Smooth muscle cell (in vitro differentiated cells): ENCODE results near the gene STX12. TPM values are rescaled to one million over a fixed set of nuclear protein-coding genes. Genes with fewer than 3 reads are reported as not detected.

Experiments
- DNase-seq: peaks from one replicate; lab custom pipeline; 2025; ENCODE audit not compliant: unreplicated experiment; lab: John Stamatoyannopoulos, UW
- H2AFZ ChIP-seq: fragments of 200-600 bp; sonication (generic); 2 replicates; pipeline ENCODE4 v1.6.0; 2016; ENCODE audit warnings: antibody characterized with exemption, low read depth, mild to moderate bottlenecking
- H3F3A ChIP-seq: fragments of 200-600 bp; sonication (generic); 2 replicates; pipeline ENCODE4 v1.6.0; 2017; ENCODE audit warnings: antibody characterized with exemption, low read depth
- H3K27ac ChIP-seq: fragments of 200-600 bp; sonication (generic); 2 replicates; pipeline ENCODE4 v1.5.1; 2016; ENCODE audit warnings: low read depth, mild to moderate bottlenecking
- H3K27me3 ChIP-seq: fragments of 200-600 bp; sonication (generic); 2 replicates; pipeline ENCODE4 v1.6.1; 2016; ENCODE audit warnings: low read depth, mild to moderate bottlenecking
- H3K36me3 ChIP-seq: fragments of 200-600 bp; sonication (generic); 2 replicates; pipeline ENCODE4 v1.5.1; 2016; ENCODE audit warnings: low read depth
- H3K4me1 ChIP-seq: fragments of 200-600 bp; sonication (generic); 2 replicates; pipeline ENCODE4 v1.5.1; 2016; ENCODE audit warnings: low read depth
- H3K4me2 ChIP-seq: fragments of 200-600 bp; sonication (generic); 2 replicates; pipeline ENCODE4 v1.6.0; 2016; ENCODE audit warnings: mild to moderate bottlenecking
- H3K4me3 ChIP-seq: fragments of 200-600 bp; sonication (generic); 2 replicates; pipeline ENCODE4 v1.5.1; 2016; ENCODE audit warnings: mild to moderate bottlenecking
- H3K79me2 ChIP-seq: fragments of 200-600 bp; sonication (generic); 2 replicates; pipeline ENCODE4 v1.6.0; 2016; ENCODE audit warnings: low read depth, mild to moderate bottlenecking
- H3K9ac ChIP-seq: fragments of 200-600 bp; sonication (generic); 2 replicates; pipeline ENCODE4 v1.6.0; 2016; ENCODE audit warnings: low read depth
- H3K9me3 ChIP-seq: fragments of 200-600 bp; sonication (generic); replicated peaks from 2 replicates; pipeline ENCODE4 v1.5.1; 2016; ENCODE audit warnings: low read depth
- H4K20me1 ChIP-seq: fragments of 200-600 bp; sonication (generic); 2 replicates; pipeline ENCODE4 v1.6.0; 2016; ENCODE audit warnings: low read depth
- CTCF ChIP-seq: fragments of 200-600 bp; sonication (generic); IDR thresholded peaks from 2 replicates; pipeline ENCODE4 v1.5.1; 2017; ENCODE audit warnings: borderline replicate concordance, mild to moderate bottlenecking, antibody characterized with exemption; ENCODE audit not compliant: insufficient read depth, poor library complexity, severe bottlenecking
- WGBS: methylation state at CpG from one replicate; pipeline ENCODE4 v1.1.7; 2016; ENCODE audit warnings: low lambda C conversion rate; 5-methylcytosine and 5-hydroxymethylcytosine counted together
- polyA plus RNA-seq: library from polyadenylated mRNA; unstranded; fragments of >200 nt; fragmentation: Nextera tagmentation; extraction: Ambion mirVana; gene quantifications from 2 replicates; pipeline ENCODE4 v1.2.1, GENCODE V29; 2016
- small RNA-seq: library from RNA; depleted of rRNA; stranded (forward); fragments of <200 nt; gene quantifications from one replicate; pipeline ENCODE3, GENCODE V24; 2014
- total RNA-seq: library from RNA; depleted of rRNA; stranded (reverse); fragments of >200 nt; gene quantifications from 2 replicates; pipeline ENCODE4 v1.2.3, GENCODE V29; 2014

The STX12 gene
- total and polyA plus RNA-seq, 2 experiments from 2014 or later: 20.6 to 50.7 TPM

- Histone ChIP-seq H3K4me2 (peak within 1 kb of the TSS; percentile 90), H3K79me2 (no peaks in the 10 kb centered on the region), H3K4me1 (no peaks in the 10 kb centered on the region), H3K36me3 (no peaks in the 10 kb centered on the region), H3K27me3 (no peaks in the 10 kb centered on the region), H3F3A (no peaks in the 10 kb centered on the region), H3K4me3 (peak within 1 kb of the TSS; percentile 76), H2AFZ (peak within 1 kb of the TSS; percentile 99), H4K20me1 (no peaks in the 10 kb centered on the region), H3K9me3 (no peaks in the 10 kb centered on the region), H3K9ac (no peak within 1 kb of the TSS), H3K27ac (no peak within 1 kb of the TSS)
- no peak for TF ChIP-seq CTCF
- 20% methylated on average over 28 of the region's 53 CpGs for WGBS
- DNase-seq: peak; percentile 29
These were observed 99.2 kb downstream of the STX12 start, which contains the start of gene THEMIS2 for GRCh38 chr1:27872059-27872801. THEMIS2 (plus strand) TSS chr1:27872544; CDS start chr1:27872572, 28 bp downstream.

DNA sequence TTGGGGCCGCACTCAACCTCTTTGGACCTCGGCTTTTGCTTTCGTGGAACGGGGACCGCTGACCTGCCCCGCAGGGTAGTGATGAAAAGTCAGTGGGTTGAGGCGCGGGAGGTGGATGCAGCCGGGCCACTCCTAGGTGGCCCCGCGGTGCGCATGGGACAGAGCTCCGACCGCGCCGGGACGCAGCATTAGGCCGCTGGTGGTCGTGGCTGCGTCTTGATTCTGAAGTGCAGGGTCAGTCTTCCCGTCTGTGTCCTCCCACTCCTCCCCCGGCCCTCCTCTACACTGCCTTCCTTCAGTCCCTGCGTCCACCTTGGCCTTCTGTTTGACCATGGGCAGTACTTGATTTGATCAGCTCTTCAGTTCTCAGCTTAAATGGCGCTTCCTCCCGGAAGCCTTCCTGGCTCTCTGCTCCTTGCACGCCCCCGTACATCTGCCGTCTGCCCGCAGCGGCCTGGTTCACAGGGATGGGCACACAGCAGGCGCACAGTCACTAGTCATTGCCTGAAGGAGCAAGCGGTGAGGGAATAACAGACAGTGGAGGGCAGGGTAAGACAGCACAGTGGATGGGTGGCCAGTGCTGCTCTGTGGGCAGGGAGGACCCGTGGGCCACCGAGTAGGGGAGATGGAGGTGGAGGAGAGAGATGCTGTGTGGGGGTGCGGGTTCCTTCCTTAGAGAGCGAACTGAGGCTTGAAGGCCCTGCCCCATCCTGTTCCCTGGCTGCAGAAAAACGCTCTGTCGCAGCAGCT, 100.0 kb downstream of the STX12 start:
- Histone ChIP-seq H3K9me3 (no peaks in the 10 kb centered on the region), H3K4me2 (peak overlapping the region; percentile 90), H3K4me1 (no peaks in the 10 kb centered on the region), H3K9ac (no peak overlapping the region), H3K27ac (no peak overlapping the region), H4K20me1 (no peaks in the 10 kb centered on the region), H3K79me2 (no peaks in the 10 kb centered on the region), H3K27me3 (no peaks in the 10 kb centered on the region), H3K4me3 (peak overlapping the region; percentile 76), H3F3A (no peaks in the 10 kb centered on the region), H2AFZ (peak overlapping the region; percentile 99), H3K36me3 (no peaks in the 10 kb centered on the region)
- WGBS: 18% methylated on average over 38 of the region's 38 CpGs
- no peak for DNase-seq
- no peak for TF ChIP-seq CTCF

DNA sequence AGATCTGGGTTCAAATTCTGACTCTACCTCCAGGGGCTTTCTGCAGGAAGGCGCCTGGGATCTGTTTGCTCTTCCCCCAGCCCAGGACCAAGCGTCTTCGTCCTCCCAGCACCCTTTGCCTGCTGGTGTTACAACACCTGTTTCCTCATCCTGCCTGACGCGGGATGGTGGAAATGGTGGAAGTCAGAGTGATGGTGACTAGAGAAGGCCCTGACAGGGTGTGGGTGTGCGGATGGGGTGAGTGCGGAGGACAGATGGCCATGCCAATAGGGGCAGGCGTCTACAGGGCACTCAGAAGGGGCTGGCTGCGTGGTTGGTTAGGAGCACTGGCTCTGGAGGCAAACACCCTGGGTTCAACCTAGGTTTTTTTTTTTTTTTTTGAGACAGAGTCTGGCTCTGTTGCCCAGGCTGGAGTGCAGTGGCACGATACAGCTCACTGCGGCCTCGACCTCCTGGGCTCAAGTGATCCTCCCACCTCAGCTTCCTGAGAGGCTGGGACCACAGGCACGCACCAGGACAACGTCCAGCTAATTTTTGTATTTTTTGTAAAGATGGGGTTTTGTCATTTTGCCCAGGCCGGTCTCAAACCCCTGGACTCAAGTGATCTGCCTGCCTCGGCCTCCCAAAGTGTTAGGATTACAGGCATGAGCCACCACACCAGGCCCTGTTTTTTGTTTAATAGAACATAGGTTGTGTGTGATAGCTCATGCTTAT, 100.8 kb downstream of the STX12 start:
- no peaks in the 10 kb centered on the region for H3K36me3 ChIP-seq
- H3K4me2 ChIP-seq: no peak overlapping the region
- no peak for TF ChIP-seq CTCF
- no peaks in the 10 kb centered on the region for H4K20me1 ChIP-seq
- H2AFZ ChIP-seq: no peak overlapping the region
- H3K27me3 ChIP-seq: no peaks in the 10 kb centered on the region
- H3K4me3 ChIP-seq: no peak overlapping the region
- H3K27ac ChIP-seq: no peak overlapping the region
- H3F3A ChIP-seq: no peaks in the 10 kb centered on the region
- H3K9me3 ChIP-seq: no peaks in the 10 kb centered on the region
- H3K79me2 ChIP-seq: no peaks in the 10 kb centered on the region
- no peak for DNase-seq
- H3K9ac ChIP-seq: no peak overlapping the region
- WGBS: 98% methylated on average over 16 of the region's 16 CpGs
- no peaks in the 10 kb centered on the region for H3K4me1 ChIP-seq

Small RNA genes lying within 50 kb of the gene (small RNA-seq; reads per million reads assigned to genes)
- gene AL020997.2: not detected
- not detected for gene RNU6-1245P
- gene SCARNA1: 201 reads per million, percentile 99 among the genes with 10 or more reads in this experiment

Other genes starting within 250 kb of the STX12 start
- 8.4 and 12.2 TPM in 2 replicates for gene AHDC1, start 169.1 kb upstream of the STX12 start, total RNA-seq
- gene AHDC1, start 169.1 kb upstream of the STX12 start, polyA plus RNA-seq: 12.2 and 15.6 TPM in 2 replicates
- gene FGR, start 138.0 kb upstream of the STX12 start, total RNA-seq: 1.3 TPM in 1 of 2 replicates, not detected in the other
- gene FGR, start 138.0 kb upstream of the STX12 start, polyA plus RNA-seq: 0.10 and 0.65 TPM in 2 replicates
- 16.3 and 26.7 TPM in 2 replicates for gene IFI6, start 101.0 kb upstream of the STX12 start, total RNA-seq
- gene IFI6, start 101.0 kb upstream of the STX12 start, polyA plus RNA-seq: 43.7 and 51.5 TPM in 2 replicates
- gene FAM76A, start 47.3 kb upstream of the STX12 start, total RNA-seq: 9.0 and 16.0 TPM in 2 replicates
- 2.3 and 3.1 TPM in 2 replicates for gene FAM76A, start 47.3 kb upstream of the STX12 start, polyA plus RNA-seq
- gene PPP1R8, start 57.6 kb downstream of the STX12 start, total RNA-seq: 35.4 and 36.4 TPM in 2 replicates
- gene PPP1R8, start 57.6 kb downstream of the STX12 start, polyA plus RNA-seq: 10.6 and 14.4 TPM in 2 replicates
- gene THEMIS2, start 99.3 kb downstream of the STX12 start, total RNA-seq: 1.6 and 3.2 TPM in 2 replicates
- 4.2 and 4.6 TPM in 2 replicates for gene THEMIS2, start 99.3 kb downstream of the STX12 start, polyA plus RNA-seq
- gene RPA2, start 141.4 kb downstream of the STX12 start, total RNA-seq: 28.1 and 39.5 TPM in 2 replicates
- gene RPA2, start 141.4 kb downstream of the STX12 start, polyA plus RNA-seq: 27.0 and 38.5 TPM in 2 replicates
- gene SMPDL3B, start 161.8 kb downstream of the STX12 start, total RNA-seq: 1.3 TPM in 1 of 2 replicates, not detected in the other
- gene SMPDL3B, start 161.8 kb downstream of the STX12 start, polyA plus RNA-seq: 0.41 and 1.7 TPM in 2 replicates
- gene XKR8, start 186.8 kb downstream of the STX12 start, total RNA-seq: 10.7 and 11.6 TPM in 2 replicates
- 16.3 and 19.4 TPM in 2 replicates for gene XKR8, start 186.8 kb downstream of the STX12 start, polyA plus RNA-seq